DND-41 (cell line): ENCODE data around the gene FNDC4.

ENCODE experiments used
- EZH2 ChIP-seq: IDR thresholded peaks from 3 replicates; pipeline ENCODE4 v1.6.1; 2012; ENCODE audit warnings: borderline replicate concordance, low read depth, mild to moderate bottlenecking, moderate library complexity, low read length, inconsistent platforms; ENCODE audit not compliant: severe bottlenecking
- TF ChIP-seq, protein P1 (sequence below): IDR thresholded peaks from 2 replicates; pipeline ENCODE4 v1.5.1; 2012; ENCODE audit warnings: borderline replicate concordance, low read length, moderate library complexity, mild to moderate bottlenecking; ENCODE audit not compliant: poor library complexity, severe bottlenecking; ENCODE audit errors: extremely low read depth

DNA sequence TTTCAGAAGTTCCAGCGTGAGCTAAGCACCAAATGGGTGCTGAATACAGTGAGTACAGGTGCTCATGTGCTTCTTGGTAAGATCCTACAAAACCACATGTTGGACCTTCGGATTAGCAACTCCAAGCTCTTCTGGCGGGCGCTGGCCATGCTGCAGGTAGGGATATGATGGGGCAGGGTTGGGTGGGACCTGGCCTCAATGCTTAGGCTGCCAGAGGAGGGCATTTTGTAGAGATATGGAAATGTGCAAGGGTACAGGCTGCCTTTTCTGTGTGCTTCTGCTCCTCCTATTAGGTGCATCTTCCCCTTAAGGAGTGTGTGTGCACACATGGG is 23.7 kb upstream of the FNDC4 start:
- TF ChIP-seq, protein P1, sequence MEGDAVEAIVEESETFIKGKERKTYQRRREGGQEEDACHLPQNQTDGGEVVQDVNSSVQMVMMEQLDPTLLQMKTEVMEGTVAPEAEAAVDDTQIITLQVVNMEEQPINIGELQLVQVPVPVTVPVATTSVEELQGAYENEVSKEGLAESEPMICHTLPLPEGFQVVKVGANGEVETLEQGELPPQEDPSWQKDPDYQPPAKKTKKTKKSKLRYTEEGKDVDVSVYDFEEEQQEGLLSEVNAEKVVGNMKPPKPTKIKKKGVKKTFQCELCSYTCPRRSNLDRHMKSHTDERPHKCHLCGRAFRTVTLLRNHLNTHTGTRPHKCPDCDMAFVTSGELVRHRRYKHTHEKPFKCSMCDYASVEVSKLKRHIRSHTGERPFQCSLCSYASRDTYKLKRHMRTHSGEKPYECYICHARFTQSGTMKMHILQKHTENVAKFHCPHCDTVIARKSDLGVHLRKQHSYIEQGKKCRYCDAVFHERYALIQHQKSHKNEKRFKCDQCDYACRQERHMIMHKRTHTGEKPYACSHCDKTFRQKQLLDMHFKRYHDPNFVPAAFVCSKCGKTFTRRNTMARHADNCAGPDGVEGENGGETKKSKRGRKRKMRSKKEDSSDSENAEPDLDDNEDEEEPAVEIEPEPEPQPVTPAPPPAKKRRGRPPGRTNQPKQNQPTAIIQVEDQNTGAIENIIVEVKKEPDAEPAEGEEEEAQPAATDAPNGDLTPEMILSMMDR: no peak
- no peak for TF ChIP-seq EZH2
